Fibroblast of lung (primary cell): ENCODE data around the gene NID1.

Experiments
- CTCF ChIP-seq, 2 donors: IDR thresholded peaks in 1 of 2; conservative IDR thresholded peaks in 1 of 2; 1 replicate in 1 of 2; 2 replicates in 1 of 2; pipeline ENCODE4 v1.5.1; 2011 to 2012; ENCODE audit warnings: low read length in 2 of 2, control low read depth in 1 of 2, inconsistent platforms in 1 of 2, low read depth in 1 of 2, mild to moderate bottlenecking in 1 of 2
- EZH2 ChIP-seq: IDR thresholded peaks from 2 replicates; pipeline ENCODE4 v1.5.1; 2012; ENCODE audit warnings: low read length, control low read depth, mild to moderate bottlenecking; ENCODE audit errors: missing control alignments

- TF ChIP-seq EZH2 (no peak), CTCF (conservative IDR thresholded peaks at IDR 0.05 in 1 of 2, IDR thresholded peaks at IDR 0.05 in 1 of 2; ENCODE audit: low read depth in 1 of 2, low read length in 2 of 2) (no peak)
These were observed 71.2 kb downstream of the NID1 start for GRCh38 chr1:235993652-235994051.
